Right lobe of liver (tissue), 6 donors: Measurements from ENCODE around the gene DCLK3. TPM values are rescaled to one million over a fixed set of nuclear protein-coding genes. Genes with fewer than 3 reads are reported as not detected.

Source experiments
- ATAC-seq, 4 donors: fragments of 200-7000 bp; cut with Tn5 transposase; one replicate each; pipeline ENCODE4 v1.9.1; 2020; ENCODE audit warnings: mild to moderate bottlenecking in 4 of 4, moderate library complexity in 4 of 4
- DNase-seq, 3 donors: peaks; one replicate each; pipeline ENCODE4 v3.0.0-alpha.2; 2020
- H3K27ac ChIP-seq, 3 donors: fragments of 200-600 bp; one replicate each; pipeline ENCODE4 v1.8.0; 2022
- H3K27me3 ChIP-seq, 2 donors: fragments of 200-600 bp; one replicate each; pipeline ENCODE4 v1.8.0; 2022
- H3K36me3 ChIP-seq, 4 donors: fragments of 200-600 bp; sonication (generic) in 1 of 4; one replicate each; pipeline versions ENCODE4 v1.5.1 to v1.8.0; 2017 to 2022; ENCODE audit warnings: control low read depth in 1 of 4
- H3K4me1 ChIP-seq, 4 donors: fragments of 200-600 bp; sonication (generic) in 1 of 4; one replicate each; pipeline versions ENCODE4 v1.5.1 to v1.8.0; 2017 to 2022; ENCODE audit warnings: control low read depth in 1 of 4
- H3K4me3 ChIP-seq, 3 donors: fragments of 200-600 bp; one replicate each; pipeline ENCODE4 v1.8.0; 2022
- H3K9me3 ChIP-seq, 4 donors: fragments of 200-600 bp; sonication (generic) in 1 of 4; one replicate each; pipeline versions ENCODE4 v1.5.1 to v1.8.0; 2017 to 2022; ENCODE audit warnings: control low read depth in 1 of 4
- POLR2A ChIP-seq: fragments of 450-650 bp; IDR thresholded peaks from one replicate; pipeline ENCODE4 v1.6.1; 2017; ENCODE audit warnings: antibody characterized with exemption, mild to moderate bottlenecking
- WGBS: methylation state at CpG from one replicate; pipeline ENCODE4 v1.1.6; 2018; ENCODE audit warnings: low coverage, low lambda C conversion rate; ENCODE audit not compliant: insufficient coverage; ENCODE audit errors: missing lambda C conversion rate; 5-methylcytosine and 5-hydroxymethylcytosine counted together
- intact Hi-C, 2 donors: fragments of 100-400 bp; cut with DNase I; formaldehyde crosslinking; loops; one replicate each; pipeline versions ENCODE4 v1.11.2 to v1.14.1; 2022
- total RNA-seq, 6 experiments: library from RNA; depleted of rRNA in 2 of 6; stranded (reverse); fragments of >200 nt in 2 of 6; fragmentation: NEBNext Ultra II Directional in 3 of 6; extraction: Animal tissue kit (Norgen Biotek cat#: 25700) in 3 of 6; gene quantifications; one replicate each; pipeline versions ENCODE4 v1.1.0 to v1.2.4, GENCODE V29; 2016 to 2023
- TF ChIP-seq, protein P1 (sequence below), 4 donors: fragments of 200-600 bp in 3 of 4; fragments of 450-650 bp in 1 of 4; IDR thresholded peaks; one replicate each; pipeline versions ENCODE4 v1.5.1 to v1.8.0; 2016 to 2022; ENCODE audit warnings: antibody characterized with exemption in 4 of 4, mild to moderate bottlenecking in 2 of 4
- donor health status: DM: no; HTN: yes; CAD: no.
- donor health status: DM: no; HTN: no; CAD: no.
- donor health status: DM: no; HTN: no; CAD: no.
- donor health status: DM: no; HTN: yes; CAD: no.
- donor health status: DM: no; HTN: yes; CAD: no.

DCLK3 gene
- total RNA-seq, 6 experiments from 2014 or later: 0.06 to 0.34 TPM; not detected in 4

DNA sequence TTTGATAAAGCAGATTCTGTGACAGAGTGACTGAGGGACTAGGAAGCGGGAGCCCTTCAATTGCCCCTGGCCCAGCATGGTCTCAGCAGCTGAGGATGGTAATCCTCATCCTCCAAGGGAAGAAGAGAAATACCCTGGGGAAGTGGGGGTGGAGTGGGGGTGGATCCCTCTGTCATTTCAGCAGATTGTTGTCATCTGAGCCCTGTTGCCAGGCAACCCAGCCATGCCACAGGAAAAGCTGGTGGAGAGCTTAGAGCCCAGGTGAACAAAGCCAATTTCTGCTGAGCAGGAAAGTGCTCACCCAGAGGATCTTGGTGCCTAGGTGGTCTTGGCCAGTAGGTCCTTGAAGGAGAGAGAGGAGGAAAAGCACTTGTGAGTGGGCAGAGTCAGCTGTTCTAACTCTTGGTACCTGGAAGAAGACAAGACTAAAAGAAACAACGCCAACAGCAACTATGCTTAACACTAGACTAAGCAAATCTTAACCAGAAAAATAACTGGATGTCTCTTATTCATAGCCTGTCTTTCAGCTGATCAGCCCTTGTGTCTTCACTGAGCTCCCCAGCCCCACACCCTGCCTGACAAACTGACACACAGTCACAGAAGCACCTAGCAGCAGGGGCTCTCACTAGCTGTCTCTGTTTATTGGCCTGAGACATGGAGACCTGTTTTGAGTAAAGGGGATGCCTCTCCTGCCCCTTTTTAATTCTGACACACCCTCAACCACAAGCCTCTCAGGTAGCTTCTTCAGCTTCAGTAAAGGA lies 40.1 kb upstream of the DCLK3 start:
- TF ChIP-seq POLR2A: no peak
- TF ChIP-seq, protein P1, sequence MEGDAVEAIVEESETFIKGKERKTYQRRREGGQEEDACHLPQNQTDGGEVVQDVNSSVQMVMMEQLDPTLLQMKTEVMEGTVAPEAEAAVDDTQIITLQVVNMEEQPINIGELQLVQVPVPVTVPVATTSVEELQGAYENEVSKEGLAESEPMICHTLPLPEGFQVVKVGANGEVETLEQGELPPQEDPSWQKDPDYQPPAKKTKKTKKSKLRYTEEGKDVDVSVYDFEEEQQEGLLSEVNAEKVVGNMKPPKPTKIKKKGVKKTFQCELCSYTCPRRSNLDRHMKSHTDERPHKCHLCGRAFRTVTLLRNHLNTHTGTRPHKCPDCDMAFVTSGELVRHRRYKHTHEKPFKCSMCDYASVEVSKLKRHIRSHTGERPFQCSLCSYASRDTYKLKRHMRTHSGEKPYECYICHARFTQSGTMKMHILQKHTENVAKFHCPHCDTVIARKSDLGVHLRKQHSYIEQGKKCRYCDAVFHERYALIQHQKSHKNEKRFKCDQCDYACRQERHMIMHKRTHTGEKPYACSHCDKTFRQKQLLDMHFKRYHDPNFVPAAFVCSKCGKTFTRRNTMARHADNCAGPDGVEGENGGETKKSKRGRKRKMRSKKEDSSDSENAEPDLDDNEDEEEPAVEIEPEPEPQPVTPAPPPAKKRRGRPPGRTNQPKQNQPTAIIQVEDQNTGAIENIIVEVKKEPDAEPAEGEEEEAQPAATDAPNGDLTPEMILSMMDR (IDR thresholded peaks at IDR 0.05): no peak
- intact Hi-C loops: no loop called here
- WGBS: 82% methylated on average over 2 of the region's 2 CpGs
- Histone ChIP-seq H3K4me3 (no peak overlapping the region), H3K36me3 (no peaks in the 10 kb centered on the region), H3K27ac (no peak overlapping the region), H3K4me1 (no peaks in the 10 kb centered on the region), H3K9me3 (no peaks in the 10 kb centered on the region), H3K27me3 (no peaks in the 10 kb centered on the region)
- DNase-seq (no peak), ATAC-seq (no peak)

DNA sequence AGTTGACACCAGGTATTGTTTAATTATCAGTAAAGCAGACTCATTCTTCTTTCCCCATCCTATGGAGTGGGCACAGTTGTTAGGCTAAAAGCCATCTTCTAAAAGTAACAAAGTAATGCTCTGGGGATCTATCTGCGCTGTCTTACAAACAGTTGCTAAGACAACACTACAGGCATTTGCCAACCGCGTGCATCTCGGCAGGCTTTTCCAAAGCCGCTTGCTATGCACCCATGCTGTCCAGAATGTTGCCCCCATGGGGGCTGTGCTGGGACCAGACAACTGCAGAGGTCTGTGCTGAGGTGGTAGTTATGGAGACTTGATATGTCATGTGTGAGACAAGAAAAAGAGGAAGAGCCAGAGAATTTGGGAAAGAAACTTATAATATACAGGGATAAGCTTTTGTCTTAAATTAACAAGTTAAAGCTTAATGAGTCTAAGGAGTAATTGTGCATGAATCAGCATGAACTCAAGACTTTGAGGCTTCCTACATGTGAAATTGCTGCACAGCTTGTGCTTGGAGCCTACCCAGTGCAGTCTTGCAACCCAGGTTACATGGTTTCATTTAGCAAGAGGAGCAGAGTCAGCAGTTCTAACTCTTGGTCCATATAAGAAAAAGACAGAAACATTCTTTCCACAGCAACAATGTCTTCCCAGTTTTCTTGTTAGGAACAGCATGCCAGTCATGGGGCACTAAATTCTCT lies 38.9 kb upstream of the DCLK3 start:
- TF ChIP-seq, protein P1 (IDR thresholded peaks at IDR 0.05): no peak
- TF ChIP-seq POLR2A: no peak
- Histone ChIP-seq H3K36me3 (no peaks in the 10 kb centered on the region), H3K27me3 (no peaks in the 10 kb centered on the region), H3K4me1 (no peaks in the 10 kb centered on the region), H3K4me3 (no peak overlapping the region), H3K9me3 (no peaks in the 10 kb centered on the region), H3K27ac (no peak overlapping the region)
- intact Hi-C loops: no loop called here
- no peak for DNase-seq
- WGBS: 93% methylated on average over 3 of the region's 5 CpGs
- ATAC-seq: no peak

DNA sequence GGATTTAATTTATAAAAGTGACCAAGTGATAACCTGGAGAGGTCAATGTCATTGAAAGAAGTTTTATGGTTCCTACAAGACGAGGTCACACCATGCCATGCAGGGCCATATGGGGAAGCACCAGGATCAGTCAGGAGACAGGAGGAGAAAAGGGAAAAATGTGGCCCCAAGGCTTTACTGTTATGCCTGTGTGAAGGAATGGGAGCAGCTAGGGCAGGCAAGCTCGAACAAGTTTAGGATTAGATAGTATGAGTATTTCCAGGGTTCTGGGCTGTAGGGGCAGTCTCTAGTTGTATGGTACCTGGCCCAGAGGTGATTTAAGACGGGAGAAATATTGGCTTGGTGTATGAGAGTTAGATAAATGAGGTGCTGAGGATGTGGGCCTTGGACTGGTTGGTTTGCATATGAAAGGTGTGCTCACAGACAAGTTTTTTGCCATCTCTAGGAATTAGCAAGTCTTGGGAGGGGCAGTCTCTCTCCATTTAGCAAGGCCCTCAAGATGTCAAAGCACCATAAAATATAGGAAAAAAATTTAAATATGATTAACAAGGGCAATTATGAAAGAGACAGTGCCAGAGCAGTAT lies 36.3 kb upstream of the DCLK3 start:
- DNase-seq: no peak
- no peak overlapping the region for H3K27ac ChIP-seq
- no peak overlapping the region for H3K4me3 ChIP-seq
- no peaks in the 10 kb centered on the region for H3K27me3 ChIP-seq
- no peak for ATAC-seq
- no peaks in the 10 kb centered on the region for H3K36me3 ChIP-seq
- H3K9me3 ChIP-seq: no peaks in the 10 kb centered on the region
- no peak for TF ChIP-seq POLR2A
- TF ChIP-seq, protein P1 (IDR thresholded peaks at IDR 0.05): no peak
- H3K4me1 ChIP-seq: no peaks in the 10 kb centered on the region
- intact Hi-C loops: no loop called here
- 41% methylated on average over 3 of the region's 3 CpGs for WGBS

DNA sequence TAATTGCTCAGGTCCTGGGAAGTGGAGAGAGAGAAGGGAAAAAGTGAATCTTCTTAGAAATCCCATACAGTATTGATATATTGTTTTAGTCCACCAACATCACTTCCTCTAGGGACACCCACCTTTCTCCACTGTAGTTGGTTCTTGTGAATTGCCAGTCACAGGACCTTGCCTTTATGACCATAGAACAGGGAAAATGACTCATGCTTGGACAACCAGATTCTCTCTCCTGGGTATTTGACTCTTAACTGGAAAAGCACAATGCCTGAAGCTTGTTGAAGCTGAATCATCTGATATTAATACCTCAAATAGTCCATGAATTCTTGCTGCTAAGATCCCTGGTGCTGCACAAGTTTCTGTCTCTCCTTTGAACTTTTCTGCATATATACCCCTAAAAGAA lies 32.5 kb upstream of the DCLK3 start:
- Histone ChIP-seq H3K4me1 (no peaks in the 10 kb centered on the region), H3K9me3 (no peaks in the 10 kb centered on the region), H3K27ac (no peak overlapping the region), H3K36me3 (no peaks in the 10 kb centered on the region), H3K27me3 (no peaks in the 10 kb centered on the region), H3K4me3 (no peak overlapping the region)
- TF ChIP-seq POLR2A: no peak
- TF ChIP-seq, protein P1 (IDR thresholded peaks at IDR 0.05): no peak
- DNase-seq (no peak), ATAC-seq (no peak)
- intact Hi-C loops: no loop called here
